ENCODE data around the gene CPLX3.

CPLX3 gene

DNA sequence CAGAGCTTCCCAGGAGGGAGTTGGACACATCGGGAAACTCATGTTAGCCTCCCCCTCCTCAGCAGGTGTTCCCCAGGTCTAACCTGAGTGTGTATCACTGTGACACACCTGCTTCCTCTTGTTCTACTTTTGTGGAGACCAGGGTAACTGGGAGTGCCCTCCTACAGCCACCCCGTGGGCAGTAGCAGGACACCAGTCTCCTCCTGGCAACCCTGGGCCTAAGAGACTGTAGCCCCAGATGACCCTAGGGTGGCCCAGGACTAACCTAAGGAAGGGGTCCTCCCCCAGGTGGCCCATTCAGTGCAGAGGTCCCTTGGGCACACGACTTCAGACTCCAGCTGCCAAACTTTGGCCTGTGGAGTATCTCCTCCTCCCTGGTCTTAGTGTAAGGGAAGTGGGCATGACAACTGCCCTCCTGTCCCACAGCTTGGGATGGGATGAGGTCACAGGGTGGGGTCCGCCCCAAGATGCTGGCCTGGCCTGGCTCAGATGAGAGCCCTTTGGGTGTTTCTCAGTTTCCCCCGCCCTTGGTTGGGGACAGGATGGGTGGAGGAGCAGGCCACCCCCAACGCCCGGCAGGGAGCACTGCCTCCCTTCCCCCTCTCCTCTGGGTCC lies 39.8 kb upstream of the CPLX3 start:
- Histone ChIP-seq H3K36me3 (ENCODE audit: insufficient read depth, insufficient read length, low read length) (peaks cover 30% of the 10 kb centered on the region), H3K9ac (ENCODE audit: insufficient read length, low read depth) (no peak overlapping the region), H3K9me3 (ENCODE audit: insufficient read depth, low read length) (no peaks in the 10 kb centered on the region), H3K4me1 (ENCODE audit: insufficient read depth, insufficient read length) (peaks cover 45% of the 10 kb centered on the region), H3K4me3 (ENCODE audit: insufficient read length, low read depth) (no peak overlapping the region), H3K27me3 (ENCODE audit: insufficient read depth, insufficient read length) (no peaks in the 10 kb centered on the region)
- TF ChIP-seq YY1 (IDR thresholded peaks at IDR 0.05; ENCODE audit: insufficient read depth, insufficient read length) (no peak), SUZ12 (IDR thresholded peaks at IDR 0.05; ENCODE audit: extremely low read depth, insufficient read depth, insufficient read length) (no peak), ZNF274 (IDR thresholded peaks at IDR 0.05; ENCODE audit: low read depth, low read length) (no peak)
- DNase-seq (ENCODE audit: low read depth, low spot score) = no peak

GRCh38 chr15:74787251-74788041 lies 39.0 kb upstream of the CPLX3 start:
- Histone ChIP-seq H3K27me3 (ENCODE audit: insufficient read depth, insufficient read length) (no peaks in the 10 kb centered on the region), H3K36me3 (ENCODE audit: insufficient read depth, insufficient read length, low read length) (peaks cover 36% of the 10 kb centered on the region), H3K4me1 (ENCODE audit: insufficient read depth, insufficient read length) (peaks cover 50% of the 10 kb centered on the region), H3K9ac (ENCODE audit: insufficient read length, low read depth) (peak overlapping the region; percentile 22), H3K9me3 (ENCODE audit: insufficient read depth, low read length) (no peaks in the 10 kb centered on the region), H3K4me3 (ENCODE audit: insufficient read length, low read depth) (no peak overlapping the region)
- DNase-seq (ENCODE audit: low read depth, low spot score) = no peak
- no peak for TF ChIP-seq YY1 (IDR thresholded peaks at IDR 0.05; ENCODE audit: insufficient read depth, insufficient read length)
- no peak for TF ChIP-seq ZNF274 (IDR thresholded peaks at IDR 0.05; ENCODE audit: low read depth, low read length)
- TF ChIP-seq SUZ12 (IDR thresholded peaks at IDR 0.05; ENCODE audit: extremely low read depth, insufficient read depth, insufficient read length) = no peak

GRCh38 chr15:74788042-74788682 lies 38.3 kb upstream of the CPLX3 start:
- peaks cover 37% of the 10 kb centered on the region for H3K36me3 ChIP-seq (ENCODE audit: insufficient read depth, insufficient read length, low read length)
- no peak overlapping the region for H3K9ac ChIP-seq (ENCODE audit: insufficient read length, low read depth)
- no peak for TF ChIP-seq SUZ12 (IDR thresholded peaks at IDR 0.05; ENCODE audit: extremely low read depth, insufficient read depth, insufficient read length)
- TF ChIP-seq YY1 (IDR thresholded peaks at IDR 0.05; ENCODE audit: insufficient read depth, insufficient read length) = no peak
- TF ChIP-seq ZNF274 (IDR thresholded peaks at IDR 0.05; ENCODE audit: low read depth, low read length) = no peak
- peaks cover 56% of the 10 kb centered on the region for H3K4me1 ChIP-seq (ENCODE audit: insufficient read depth, insufficient read length)
- no peaks in the 10 kb centered on the region for H3K27me3 ChIP-seq (ENCODE audit: insufficient read depth, insufficient read length)
- no peaks in the 10 kb centered on the region for H3K9me3 ChIP-seq (ENCODE audit: insufficient read depth, low read length)
- no peak for DNase-seq (ENCODE audit: low read depth, low spot score)
- no peak overlapping the region for H3K4me3 ChIP-seq (ENCODE audit: insufficient read length, low read depth)

GRCh38 chr15:74788683-74789151 lies 37.7 kb upstream of the CPLX3 start:
- H3K27me3 ChIP-seq (ENCODE audit: insufficient read depth, insufficient read length) = no peaks in the 10 kb centered on the region
- H3K4me3 ChIP-seq (ENCODE audit: insufficient read length, low read depth) = no peak overlapping the region
- H3K36me3 ChIP-seq (ENCODE audit: insufficient read depth, insufficient read length, low read length) = peaks cover 34% of the 10 kb centered on the region
- no peak overlapping the region for H3K9ac ChIP-seq (ENCODE audit: insufficient read length, low read depth)
- no peak for TF ChIP-seq SUZ12 (IDR thresholded peaks at IDR 0.05; ENCODE audit: extremely low read depth, insufficient read depth, insufficient read length)
- no peak for TF ChIP-seq YY1 (IDR thresholded peaks at IDR 0.05; ENCODE audit: insufficient read depth, insufficient read length)
- no peak for TF ChIP-seq ZNF274 (IDR thresholded peaks at IDR 0.05; ENCODE audit: low read depth, low read length)
- no peaks in the 10 kb centered on the region for H3K9me3 ChIP-seq (ENCODE audit: insufficient read depth, low read length)
- no peak for DNase-seq (ENCODE audit: low read depth, low spot score)
- H3K4me1 ChIP-seq (ENCODE audit: insufficient read depth, insufficient read length) = peaks cover 54% of the 10 kb centered on the region

DNA sequence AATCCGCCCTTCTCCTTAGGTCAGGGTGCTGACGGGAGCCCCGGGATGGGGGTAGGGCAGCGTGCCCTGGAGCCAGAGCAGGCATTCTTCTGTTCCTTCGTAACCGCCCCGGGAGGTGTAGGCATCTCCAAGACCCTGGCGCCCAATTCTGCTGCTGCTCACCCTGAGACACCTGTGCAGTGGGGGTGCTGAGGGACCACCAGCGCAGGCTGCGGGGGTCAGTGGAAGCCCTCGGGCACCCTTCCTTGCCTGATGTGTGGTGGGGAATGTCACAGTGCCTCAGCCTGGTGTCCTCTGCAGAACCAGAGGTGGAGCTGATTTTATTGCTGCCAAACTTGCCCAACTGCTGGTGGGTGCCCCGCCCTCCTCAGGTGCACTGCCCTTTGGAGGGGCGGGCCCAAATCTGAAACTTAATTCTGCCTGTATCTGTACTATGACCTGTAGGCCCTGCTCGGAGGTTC lies 37.2 kb upstream of the CPLX3 start:
- Histone ChIP-seq H3K36me3 (ENCODE audit: insufficient read depth, insufficient read length, low read length) (peaks cover 31% of the 10 kb centered on the region), H3K4me3 (ENCODE audit: insufficient read length, low read depth) (no peak overlapping the region), H3K4me1 (ENCODE audit: insufficient read depth, insufficient read length) (peaks cover 51% of the 10 kb centered on the region), H3K9ac (ENCODE audit: insufficient read length, low read depth) (no peak overlapping the region), H3K9me3 (ENCODE audit: insufficient read depth, low read length) (no peaks in the 10 kb centered on the region), H3K27me3 (ENCODE audit: insufficient read depth, insufficient read length) (no peaks in the 10 kb centered on the region)
- no peak for DNase-seq (ENCODE audit: low read depth, low spot score)
- TF ChIP-seq YY1 (IDR thresholded peaks at IDR 0.05; ENCODE audit: insufficient read depth, insufficient read length) (no peak), ZNF274 (IDR thresholded peaks at IDR 0.05; ENCODE audit: low read depth, low read length) (no peak), SUZ12 (IDR thresholded peaks at IDR 0.05; ENCODE audit: extremely low read depth, insufficient read depth, insufficient read length) (no peak)

DNA sequence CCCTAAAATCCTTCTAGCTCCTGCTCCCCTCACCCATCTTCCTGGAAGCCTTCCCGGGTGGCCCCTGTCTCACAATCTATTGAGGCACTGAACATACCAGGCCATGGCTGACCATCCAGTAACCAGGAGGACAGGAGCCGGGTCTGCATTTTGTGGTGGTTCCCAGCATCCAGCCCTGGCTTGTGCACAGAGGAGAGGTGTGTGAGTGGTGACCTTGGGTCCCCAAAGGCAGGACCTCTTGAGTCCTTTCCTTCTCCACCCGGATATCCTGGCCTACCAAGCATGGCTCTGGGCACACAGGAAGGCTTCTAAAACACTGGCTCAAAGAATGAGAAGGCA lies 36.7 kb upstream of the CPLX3 start:
- no peak overlapping the region for H3K4me3 ChIP-seq (ENCODE audit: insufficient read length, low read depth)
- H3K4me1 ChIP-seq (ENCODE audit: insufficient read depth, insufficient read length) = peaks cover 54% of the 10 kb centered on the region

More for the DNA sequence above, 36.7 kb upstream of the CPLX3 start:
- H3K27me3 ChIP-seq (ENCODE audit: insufficient read depth, insufficient read length) = no peaks in the 10 kb centered on the region
- TF ChIP-seq YY1 (IDR thresholded peaks at IDR 0.05; ENCODE audit: insufficient read depth, insufficient read length) (no peak), ZNF274 (IDR thresholded peaks at IDR 0.05; ENCODE audit: low read depth, low read length) (no peak), SUZ12 (IDR thresholded peaks at IDR 0.05; ENCODE audit: extremely low read depth, insufficient read depth, insufficient read length) (no peak)
- H3K9ac ChIP-seq (ENCODE audit: insufficient read length, low read depth) = no peak overlapping the region
- no peaks in the 10 kb centered on the region for H3K9me3 ChIP-seq (ENCODE audit: insufficient read depth, low read length)
- DNase-seq (ENCODE audit: low read depth, low spot score) = no peak
- peaks cover 30% of the 10 kb centered on the region for H3K36me3 ChIP-seq (ENCODE audit: insufficient read depth, insufficient read length, low read length)

All from NT2/D1 (cell line).